ENCODE measurements around the gene PMAIP1.

Gene PMAIP1

DNA sequence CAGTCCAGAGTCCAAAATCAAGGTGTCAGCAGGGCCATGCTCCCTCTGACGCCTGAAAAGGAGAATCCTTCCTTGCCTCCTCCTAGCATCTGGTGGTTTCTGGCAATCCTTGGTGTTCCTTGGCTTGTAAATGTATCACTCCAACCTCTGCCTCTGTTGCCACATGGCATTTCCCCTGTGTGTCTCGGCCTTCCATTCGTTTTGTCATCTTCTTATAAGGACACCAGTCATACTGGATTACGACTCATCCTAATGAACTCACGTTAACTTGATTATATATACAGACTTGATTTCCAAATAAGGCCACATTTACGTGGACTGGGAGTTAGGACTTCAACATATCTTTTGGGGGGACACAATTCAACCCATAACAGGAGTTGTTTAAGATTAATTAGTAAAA is 15.8 kb downstream of the PMAIP1 start:
- no peak for DNase-seq

- no peak for DNase-seq
Measured at GRCh38 chr18:59916746-59917145, 16.9 kb downstream of the PMAIP1 start.

DNA sequence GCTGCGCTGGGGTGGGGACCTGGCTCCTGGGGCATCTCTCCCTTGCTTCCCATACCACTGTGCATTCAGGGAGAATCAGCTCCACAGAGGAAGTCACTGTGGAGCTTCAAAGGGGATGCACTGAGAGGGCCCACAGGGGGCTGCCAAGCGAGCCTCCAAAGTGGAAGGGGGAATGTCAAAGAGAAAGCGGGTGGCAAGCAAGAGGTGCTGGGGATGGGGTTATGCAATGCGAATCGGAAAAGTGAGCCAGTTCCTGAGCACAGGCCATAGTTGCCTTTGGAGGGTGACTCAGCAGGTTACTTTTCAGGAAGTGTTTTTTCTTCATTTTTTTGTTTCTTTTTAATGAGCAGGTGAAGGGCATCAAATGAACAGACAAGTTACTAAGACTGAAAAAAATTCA is 17.6 kb downstream of the PMAIP1 start:
- DNase-seq, result no peak

DNA sequence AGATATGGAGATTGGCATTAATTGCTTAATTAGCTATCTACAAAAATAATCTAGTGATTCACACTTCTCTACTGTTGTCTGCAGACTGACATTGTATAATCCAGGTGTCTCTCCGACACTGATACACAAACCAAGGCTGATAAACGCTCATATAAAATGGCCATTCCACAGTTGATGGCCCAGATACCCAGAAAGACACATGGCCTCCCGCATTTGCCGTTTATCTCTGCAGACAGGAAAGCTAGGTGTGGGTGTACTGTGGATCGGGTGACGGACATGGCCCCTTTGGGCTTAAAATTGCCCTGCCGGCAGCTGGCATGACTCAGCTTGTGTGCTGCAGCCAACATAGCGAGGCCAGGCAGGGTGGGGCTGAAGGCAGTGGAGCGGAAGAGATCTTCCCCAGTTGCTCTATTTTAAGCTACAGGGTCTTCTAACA is 18.5 kb downstream of the PMAIP1 start:
- peak; percentile 62 for DNase-seq

GRCh38 chr18:59918997-59919396 is 19.2 kb downstream of the PMAIP1 start:
- no peak for DNase-seq

- no peak for DNase-seq
Measured at GRCh38 chr18:59921384-59921891, 21.6 kb downstream of the PMAIP1 start.

GRCh38 chr18:59923539-59924196 is 23.9 kb downstream of the PMAIP1 start:
- no peak for DNase-seq

GRCh38 chr18:59926131-59926530 is 26.3 kb downstream of the PMAIP1 start:
- DNase-seq, result no peak

- DNase-seq, result no peak
Measured at GRCh38 chr18:59927246-59927825, 27.5 kb downstream of the PMAIP1 start.

- DNase-seq, result no peak
Measured at GRCh38 chr18:59928201-59928600, 28.4 kb downstream of the PMAIP1 start.

- DNase-seq, result no peak
Measured at GRCh38 chr18:59929621-59930295, 30.0 kb downstream of the PMAIP1 start.

DNA sequence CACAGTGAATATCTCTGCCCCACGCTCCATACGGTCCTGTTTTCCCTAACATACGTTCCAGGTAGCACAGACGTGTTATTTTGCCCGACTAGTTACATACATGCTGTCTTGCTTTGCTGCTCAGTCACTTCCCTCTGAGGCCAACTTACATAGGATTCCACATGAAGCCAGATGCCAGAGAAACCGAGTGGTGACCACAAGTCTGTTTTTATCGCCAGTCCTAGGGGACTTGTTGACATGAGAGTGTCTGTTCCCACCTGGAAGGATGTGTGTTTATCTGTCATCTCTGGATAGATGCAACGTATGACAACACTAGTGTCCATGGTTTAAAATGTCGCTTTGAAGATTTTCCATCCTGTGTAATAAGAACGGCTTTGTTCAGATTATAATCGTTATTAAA is 32.6 kb downstream of the PMAIP1 start:
- no peak for DNase-seq

DNA sequence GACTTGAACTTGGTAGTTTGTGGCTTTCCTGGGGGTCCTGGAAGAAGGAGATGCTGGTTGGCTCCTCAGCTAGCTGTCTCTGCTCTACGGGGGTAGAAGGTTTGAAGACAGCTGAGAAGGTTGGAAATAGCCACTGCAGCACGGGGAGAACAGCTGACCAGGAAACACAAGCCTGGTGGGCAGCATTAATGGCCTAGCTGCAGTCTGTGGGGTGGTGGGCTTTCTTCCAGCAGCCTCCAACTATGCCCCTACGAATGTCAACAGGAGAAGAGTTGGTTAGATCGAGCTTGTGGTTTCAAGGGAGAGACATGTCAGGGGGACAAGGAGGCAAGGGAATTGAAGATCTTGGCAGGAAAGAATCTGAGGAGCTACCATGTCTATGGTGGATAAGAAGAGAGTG is 38.9 kb downstream of the PMAIP1 start:
- no peak for DNase-seq

DNA sequence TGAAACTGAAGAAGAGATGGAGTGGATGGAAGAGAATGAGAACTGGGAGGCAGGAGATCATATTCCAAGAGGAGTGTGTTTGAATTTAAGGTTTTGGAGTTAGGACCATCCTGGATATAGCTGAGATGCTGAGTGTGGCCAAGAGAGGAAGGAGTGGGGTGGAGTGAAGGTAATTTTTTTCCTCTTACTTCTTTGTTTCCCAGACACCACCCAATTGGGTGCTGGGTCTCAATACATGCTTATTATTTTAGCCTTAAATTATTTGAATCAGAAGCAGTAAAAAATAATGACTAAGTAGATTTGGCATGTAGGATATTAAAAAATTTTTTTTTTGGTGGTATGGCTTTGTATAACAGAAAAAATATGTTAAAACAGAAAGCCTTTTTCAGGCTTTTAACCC is 39.3 kb downstream of the PMAIP1 start:
- no peak for DNase-seq

GRCh38 chr18:59940068-59940467 is 40.3 kb downstream of the PMAIP1 start:
- no peak for DNase-seq

DNA sequence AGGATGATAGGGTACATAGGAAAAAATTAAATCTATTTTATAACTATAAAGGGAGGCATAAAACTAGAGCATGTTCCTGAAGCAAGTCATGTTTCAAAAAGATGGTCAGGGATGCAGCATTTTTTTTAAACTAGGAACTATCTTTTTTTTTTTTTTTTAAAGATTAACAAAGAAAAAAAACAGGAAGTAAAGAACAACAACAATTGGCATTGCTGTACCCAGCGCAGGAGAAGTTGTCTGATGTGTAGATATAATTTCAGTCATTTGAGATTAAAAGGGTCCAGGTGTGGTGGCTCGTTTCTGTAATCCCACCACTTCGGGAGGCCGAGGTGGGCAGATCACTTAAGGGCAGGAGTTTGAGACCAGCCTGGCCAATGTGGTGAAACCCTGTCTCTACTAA is 41.5 kb downstream of the PMAIP1 start:
- no peak for DNase-seq

- DNase-seq, result no peak
Measured at GRCh38 chr18:59942601-59943000, 42.8 kb downstream of the PMAIP1 start.

DNA sequence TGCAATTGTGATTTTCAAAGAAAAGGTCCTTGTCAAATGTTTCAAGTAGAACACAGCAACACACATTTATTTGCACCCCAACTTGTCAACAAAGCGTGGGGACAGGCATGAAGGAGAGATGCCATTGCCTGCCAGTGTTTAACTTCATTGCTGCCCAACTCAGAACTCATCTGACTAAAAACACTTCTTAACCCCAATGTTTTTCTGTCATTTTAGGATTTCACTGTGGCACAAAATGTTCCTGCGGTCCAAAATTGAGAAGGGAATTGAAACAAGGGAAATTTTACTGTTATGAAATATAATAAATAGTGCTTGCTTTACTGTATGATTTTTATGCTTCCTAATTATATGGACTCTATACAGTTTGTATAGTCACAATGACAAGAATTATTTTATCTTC is 45.7 kb downstream of the PMAIP1 start:
- DNase-seq, result no peak

GRCh38 chr18:59950215-59950944 is 50.6 kb downstream of the PMAIP1 start:
- DNase-seq, result no peak

DNA sequence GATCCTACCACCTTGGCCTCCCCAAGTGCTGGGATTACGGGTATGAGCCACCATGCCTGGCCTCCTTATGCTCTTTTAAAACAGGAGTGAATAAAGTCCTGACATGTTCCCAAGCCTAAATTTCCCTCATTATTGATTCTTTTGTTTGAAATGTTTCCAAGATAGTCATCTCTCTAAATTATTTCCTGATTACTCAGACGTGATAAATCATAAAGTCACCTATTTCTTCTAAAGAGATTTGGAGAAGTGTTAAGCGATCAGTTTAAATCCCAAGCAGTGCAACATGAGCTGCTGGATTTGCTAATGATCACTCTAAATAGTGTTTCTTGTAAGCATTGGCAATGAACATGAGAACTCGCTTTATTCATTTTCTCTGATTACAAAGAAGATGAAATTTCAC is 51.8 kb downstream of the PMAIP1 start:
- no peak for DNase-seq

DNA sequence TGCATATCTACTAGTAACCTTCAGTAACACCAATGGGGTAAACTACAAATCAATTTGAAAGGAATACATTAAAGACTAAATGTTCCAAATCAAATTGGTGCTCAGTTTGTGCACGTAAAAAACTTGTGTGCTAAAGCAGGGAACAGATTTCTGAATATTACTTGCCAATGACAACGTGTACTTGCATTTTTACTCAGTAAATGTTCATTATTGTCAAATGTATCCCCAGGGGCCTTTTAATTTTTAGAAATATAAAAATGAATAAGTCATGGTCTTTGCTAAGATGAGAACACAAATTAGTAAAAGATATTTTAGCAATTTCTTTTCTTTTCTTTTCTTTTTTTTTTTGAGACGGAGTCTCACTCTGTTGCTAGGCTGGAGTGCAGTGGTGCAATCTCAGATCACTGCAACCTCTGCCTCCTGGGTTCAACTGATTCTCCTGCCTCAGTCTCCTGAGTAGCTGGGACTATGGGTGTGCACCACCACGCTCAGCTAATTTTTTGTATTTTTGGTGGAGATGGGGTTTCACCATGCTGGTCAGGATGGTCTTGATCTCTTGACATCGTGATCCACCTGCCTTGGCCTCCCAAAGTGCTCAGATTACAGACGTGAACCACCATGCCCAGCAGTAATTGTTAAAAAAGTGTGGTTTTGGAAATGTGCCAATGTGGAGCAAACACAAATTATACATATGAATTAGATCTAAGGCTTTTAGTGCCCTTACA is 52.6 kb downstream of the PMAIP1 start:
- peak; percentile 40 for DNase-seq
